ENCODE data around the gene DDX21.
"Not testable (repeated sequence)": the region's sequence is repeated elsewhere in the genome, so short reads cannot be mapped to it uniquely, and the experiment has no call there.

The DDX21 gene

DNA sequence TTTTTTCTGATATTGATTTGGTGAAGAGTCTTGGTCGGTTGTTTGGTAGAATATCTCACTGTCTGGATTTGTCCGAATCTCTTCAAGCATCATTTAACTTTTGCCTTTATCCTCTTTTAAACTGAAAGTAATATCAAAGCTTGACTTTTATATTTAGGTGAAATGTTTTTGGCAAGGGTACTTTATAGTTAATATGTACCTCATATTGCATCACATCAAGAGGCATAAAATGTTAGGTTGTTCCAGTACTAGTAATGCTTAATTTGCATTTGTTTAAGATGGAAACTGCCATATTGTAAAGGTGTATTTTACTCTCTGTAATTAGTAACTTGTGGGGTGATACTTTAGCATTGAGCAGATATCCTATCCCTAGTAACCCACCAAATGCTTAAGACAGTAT is 17.1 kb upstream of the DDX21 start:
- no peak overlapping the region for H3K4me3 ChIP-seq (ENCODE audit: low read length in 2 of 2)
- H4K8ac ChIP-seq (ENCODE audit: low read depth, low read length) = no peak overlapping the region
- no peaks in the 10 kb centered on the region for H3K4me1 ChIP-seq (ENCODE audit: control insufficient read depth in 2 of 2, insufficient read depth in 1 of 2, low read depth in 1 of 2, low read length in 2 of 2)
- no peaks in the 10 kb centered on the region for H3K27me3 ChIP-seq (ENCODE audit: control insufficient read depth in 3 of 3, insufficient read depth in 3 of 3, low read depth in 1 of 3, low read length in 3 of 3)
- H2BK120ac ChIP-seq (ENCODE audit: low read depth, low read length) = no peak overlapping the region
- H2AK5ac ChIP-seq (ENCODE audit: low read depth, low read length) = no peak overlapping the region
- H3K79me1 ChIP-seq (ENCODE audit: low read depth, low read length) = no peaks in the 10 kb centered on the region
- no peak overlapping the region for H3K14ac ChIP-seq (ENCODE audit: low read length)
- no peak overlapping the region for H3K18ac ChIP-seq (ENCODE audit: low read length)
- no peak overlapping the region for H3K27ac ChIP-seq (replicated peaks; ENCODE audit: low read length)
- H2BK5ac ChIP-seq (ENCODE audit: low read length) = no peak overlapping the region
- H3K23ac ChIP-seq (ENCODE audit: low read depth, low read length, poor library complexity) = no peak overlapping the region
- no peak overlapping the region for H4K91ac ChIP-seq (ENCODE audit: low read depth, low read length, poor library complexity)
- no peak overlapping the region for H3K9ac ChIP-seq (ENCODE audit: low read depth, low read length, poor library complexity)
- H3K4ac ChIP-seq (ENCODE audit: low read length) = no peak overlapping the region
- H3K36me3 ChIP-seq (replicated peaks in 1 of 2; ENCODE audit: control insufficient read depth in 2 of 2, insufficient read depth in 2 of 2, low read length in 2 of 2) = peaks cover 8 to 96% of the 10 kb centered on the region in 2 donors
- H2AFZ ChIP-seq (ENCODE audit: low read length) = no peak overlapping the region
- H2BK15ac ChIP-seq (ENCODE audit: low read length) = no peak overlapping the region
- no peak overlapping the region for H2BK12ac ChIP-seq (ENCODE audit: low read length)
- WGBS, 2 donors (ENCODE audit: extremely low coverage in 2 of 2, insufficient read length in 2 of 2, insufficient replicate concordance in 1 of 2) = no CpG with 5 or more reads among the region's 2 CpGs
- no peak for DNase-seq (ENCODE audit: low spot score)
- H3K4me2 ChIP-seq (ENCODE audit: insufficient read depth, low read length, poor library complexity, severe bottlenecking) = no peak overlapping the region
- no peaks in the 10 kb centered on the region for H3K9me3 ChIP-seq (replicated peaks in 1 of 2; ENCODE audit: control insufficient read depth in 2 of 2, insufficient read depth in 1 of 2, low read depth in 1 of 2, low read length in 2 of 2)

GRCh38 chr10:68940917-68941316 is 15.1 kb upstream of the DDX21 start:
- not testable (repeated sequence) for H3K27me3 ChIP-seq (ENCODE audit: control insufficient read depth in 3 of 3, insufficient read depth in 3 of 3, low read depth in 1 of 3, low read length in 3 of 3); H3K4me2 ChIP-seq (ENCODE audit: insufficient read depth, low read length, poor library complexity, severe bottlenecking); H4K91ac ChIP-seq (ENCODE audit: low read depth, low read length, poor library complexity); H2BK15ac ChIP-seq (ENCODE audit: low read length); H3K9ac ChIP-seq (ENCODE audit: low read depth, low read length, poor library complexity); H2AFZ ChIP-seq (ENCODE audit: low read length); H3K23ac ChIP-seq (ENCODE audit: low read depth, low read length, poor library complexity); H2BK120ac ChIP-seq (ENCODE audit: low read depth, low read length); H3K9me3 ChIP-seq (replicated peaks in 1 of 2; ENCODE audit: control insufficient read depth in 2 of 2, insufficient read depth in 1 of 2, low read depth in 1 of 2, low read length in 2 of 2); DNase-seq (ENCODE audit: low spot score); H3K4me1 ChIP-seq (ENCODE audit: control insufficient read depth in 2 of 2, insufficient read depth in 1 of 2, low read depth in 1 of 2, low read length in 2 of 2); H2BK5ac ChIP-seq (ENCODE audit: low read length); H3K4ac ChIP-seq (ENCODE audit: low read length); H3K14ac ChIP-seq (ENCODE audit: low read length); H3K27ac ChIP-seq (replicated peaks; ENCODE audit: low read length); H2BK12ac ChIP-seq (ENCODE audit: low read length); H3K4me3 ChIP-seq (ENCODE audit: low read length in 2 of 2); H4K8ac ChIP-seq (ENCODE audit: low read depth, low read length); H2AK5ac ChIP-seq (ENCODE audit: low read depth, low read length); H3K18ac ChIP-seq (ENCODE audit: low read length); H3K79me1 ChIP-seq (ENCODE audit: low read depth, low read length)
- H3K36me3 ChIP-seq (replicated peaks in 1 of 2; ENCODE audit: control insufficient read depth in 2 of 2, insufficient read depth in 2 of 2, low read length in 2 of 2) = peaks cover 8 to 95% of the 10 kb centered on the region in 2 donors

- Histone ChIP-seq H3K4me3 (ENCODE audit: low read length in 2 of 2) (no peak overlapping the region), H4K8ac (ENCODE audit: low read depth, low read length) (no peak overlapping the region), H3K79me1 (ENCODE audit: low read depth, low read length) (no peaks in the 10 kb centered on the region), H3K27ac (replicated peaks; ENCODE audit: low read length) (no peak overlapping the region), H4K91ac (ENCODE audit: low read depth, low read length, poor library complexity) (no peak overlapping the region), H2BK5ac (ENCODE audit: low read length) (no peak overlapping the region), H3K27me3 (ENCODE audit: control insufficient read depth in 3 of 3, insufficient read depth in 3 of 3, low read depth in 1 of 3, low read length in 3 of 3) (no peaks in the 10 kb centered on the region), H2BK15ac (ENCODE audit: low read length) (no peak overlapping the region), H3K9ac (ENCODE audit: low read depth, low read length, poor library complexity) (no peak overlapping the region), H2AFZ (ENCODE audit: low read length) (no peak overlapping the region), H3K9me3 (replicated peaks in 1 of 2; ENCODE audit: control insufficient read depth in 2 of 2, insufficient read depth in 1 of 2, low read depth in 1 of 2, low read length in 2 of 2) (no peaks in the 10 kb centered on the region), H2BK120ac (ENCODE audit: low read depth, low read length) (no peak overlapping the region), H3K23ac (ENCODE audit: low read depth, low read length, poor library complexity) (no peak overlapping the region), H2BK12ac (ENCODE audit: low read length) (no peak overlapping the region), H3K4me2 (ENCODE audit: insufficient read depth, low read length, poor library complexity, severe bottlenecking) (no peak overlapping the region), H3K36me3 (replicated peaks in 1 of 2; ENCODE audit: control insufficient read depth in 2 of 2, insufficient read depth in 2 of 2, low read length in 2 of 2) (peaks cover 7 to 57% of the 10 kb centered on the region in 2 donors), H2AK5ac (ENCODE audit: low read depth, low read length) (no peak overlapping the region), H3K4ac (ENCODE audit: low read length) (no peak overlapping the region), H3K14ac (ENCODE audit: low read length) (no peak overlapping the region), H3K18ac (ENCODE audit: low read length) (no peak overlapping the region), H3K4me1 (ENCODE audit: control insufficient read depth in 2 of 2, insufficient read depth in 1 of 2, low read depth in 1 of 2, low read length in 2 of 2) (no peaks in the 10 kb centered on the region)
- no CpG with 5 or more reads among the region's 3 CpGs for WGBS, 2 donors (ENCODE audit: extremely low coverage in 2 of 2, insufficient read length in 2 of 2, insufficient replicate concordance in 1 of 2)
- DNase-seq (ENCODE audit: low spot score) = no peak
Measured at GRCh38 chr10:68950598-68950997, 5.4 kb upstream of the DDX21 start.

DNA sequence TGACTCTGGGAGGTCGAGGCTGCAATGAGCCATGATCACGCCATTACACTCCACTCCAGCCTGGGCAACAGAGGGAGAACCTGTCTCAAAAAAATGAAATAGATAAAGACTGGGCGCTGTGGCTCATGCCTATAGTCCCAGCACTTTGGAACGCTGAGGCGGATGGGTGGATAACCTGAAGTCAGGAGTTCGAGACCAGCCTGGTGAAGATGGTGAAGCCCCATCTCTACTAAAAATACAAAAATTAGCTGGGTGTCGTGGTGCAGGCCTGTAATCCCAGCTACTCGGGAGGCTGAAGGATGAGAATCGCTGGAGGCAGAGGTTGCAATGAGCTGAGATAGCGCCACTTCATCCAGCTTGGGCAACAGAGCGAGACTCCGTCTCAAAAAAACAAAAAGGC is 1.1 kb upstream of the DDX21 start:
- peak overlapping the region in 1 of 2 donors; percentile 60 for H3K4me3 ChIP-seq (ENCODE audit: low read length in 2 of 2)
- no peak overlapping the region for H3K4me2 ChIP-seq (ENCODE audit: insufficient read depth, low read length, poor library complexity, severe bottlenecking)
- H3K27ac ChIP-seq (replicated peaks; ENCODE audit: low read length) = no peak overlapping the region
- H4K8ac ChIP-seq (ENCODE audit: low read depth, low read length) = no peak overlapping the region
- no peak overlapping the region for H2AFZ ChIP-seq (ENCODE audit: low read length)
- no peak overlapping the region for H3K18ac ChIP-seq (ENCODE audit: low read length)
- H4K91ac ChIP-seq (ENCODE audit: low read depth, low read length, poor library complexity) = no peak overlapping the region
- no peak overlapping the region for H3K9ac ChIP-seq (ENCODE audit: low read depth, low read length, poor library complexity)
- H3K4ac ChIP-seq (ENCODE audit: low read length) = no peak overlapping the region
- no peak overlapping the region for H3K14ac ChIP-seq (ENCODE audit: low read length)
- no peak overlapping the region for H2AK5ac ChIP-seq (ENCODE audit: low read depth, low read length)
- no CpG with 5 or more reads among the region's 12 CpGs for WGBS, 2 donors (ENCODE audit: extremely low coverage in 2 of 2, insufficient read length in 2 of 2, insufficient replicate concordance in 1 of 2)
- no peaks in the 10 kb centered on the region for H3K9me3 ChIP-seq (replicated peaks in 1 of 2; ENCODE audit: control insufficient read depth in 2 of 2, insufficient read depth in 1 of 2, low read depth in 1 of 2, low read length in 2 of 2)
- H2BK15ac ChIP-seq (ENCODE audit: low read length) = no peak overlapping the region
- peaks cover 4% of the 10 kb centered on the region for H3K79me1 ChIP-seq (ENCODE audit: low read depth, low read length)
- H3K23ac ChIP-seq (ENCODE audit: low read depth, low read length, poor library complexity) = no peak overlapping the region
- peaks cover 2 to 28% of the 10 kb centered on the region in 2 donors for H3K36me3 ChIP-seq (replicated peaks in 1 of 2; ENCODE audit: control insufficient read depth in 2 of 2, insufficient read depth in 2 of 2, low read length in 2 of 2)
- peaks cover 2 to 3% of the 10 kb centered on the region in 2 donors for H3K4me1 ChIP-seq (ENCODE audit: control insufficient read depth in 2 of 2, insufficient read depth in 1 of 2, low read depth in 1 of 2, low read length in 2 of 2)
- H2BK12ac ChIP-seq (ENCODE audit: low read length) = no peak overlapping the region
- no peak for DNase-seq (ENCODE audit: low spot score)
- no peaks in the 10 kb centered on the region for H3K27me3 ChIP-seq (ENCODE audit: control insufficient read depth in 3 of 3, insufficient read depth in 3 of 3, low read depth in 1 of 3, low read length in 3 of 3)
- no peak overlapping the region for H2BK5ac ChIP-seq (ENCODE audit: low read length)
- no peak overlapping the region for H2BK120ac ChIP-seq (ENCODE audit: low read depth, low read length)
